GM12892 (cell line): ENCODE data around the gene GRID1.

Experiments
- POLR2A ChIP-seq: IDR thresholded peaks from 2 replicates; pipeline ENCODE4 v1.6.1; 2011; ENCODE audit warnings: low read depth, low read length, control low read depth
- TAF1 ChIP-seq: IDR thresholded peaks from 2 replicates; pipeline ENCODE4 v1.6.1; 2011; ENCODE audit warnings: low read depth, mild to moderate bottlenecking, control low read depth, low read length, borderline replicate concordance

DNA sequence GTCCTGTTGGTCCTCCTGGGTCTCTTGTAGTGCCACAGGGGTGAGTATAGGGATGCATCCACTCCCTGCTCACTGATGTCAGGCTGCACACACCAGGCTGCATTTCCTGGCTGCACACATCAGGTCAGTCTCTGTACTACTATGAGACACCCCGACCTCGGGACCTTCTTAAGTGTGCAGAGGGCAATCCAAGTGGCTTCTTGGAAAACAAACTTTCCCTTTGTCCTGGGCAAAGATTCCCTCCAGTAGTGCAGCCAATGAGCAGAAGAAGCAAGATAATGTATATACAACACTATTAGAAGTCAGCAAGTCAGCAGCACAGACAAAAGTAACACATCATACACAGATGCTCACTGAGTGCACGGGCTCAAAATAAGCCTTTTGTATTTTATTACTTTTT lies 493.5 kb downstream of the GRID1 start:
- TF ChIP-seq POLR2A, result no peak
- no peak for TF ChIP-seq TAF1
